HepG2 (cell line): Measurements from ENCODE around the gene GAL3ST1.

Experiments
- CTCF ChIP-seq: sonication (generic); formaldehyde crosslinking; IDR thresholded peaks from 2 replicates; pipeline ENCODE4 v1.5.0; 2020; ENCODE audit warnings: mild to moderate bottlenecking, missing genetic modification reagents, moderate library complexity
- ETV5 ChIP-seq: IDR thresholded peaks from 2 replicates; pipeline ENCODE4 v1.6.1; 2018; ENCODE audit warnings: missing biosample characterization, missing genetic modification reagents, inconsistent platforms, borderline replicate concordance
- GFI1 ChIP-seq: sonication (generic); formaldehyde crosslinking; IDR thresholded peaks from 2 replicates; pipeline ENCODE4 v1.5.0; 2020; ENCODE audit warnings: missing genetic modification reagents, mild to moderate bottlenecking, borderline replicate concordance
- RAD21 ChIP-seq: fragments of 450-650 bp; formaldehyde crosslinking; IDR thresholded peaks from 2 replicates; pipeline ENCODE4 v1.5.0; 2020; ENCODE audit warnings: mild to moderate bottlenecking
- ZBTB21 ChIP-seq: sonication (generic); formaldehyde crosslinking; IDR thresholded peaks from 2 replicates; pipeline ENCODE4 v1.4.0; 2020; ENCODE audit warnings: missing genetic modification reagents
- ZFP1 ChIP-seq: IDR thresholded peaks from 2 replicates; pipeline ENCODE4 v1.6.1; 2016
- ZKSCAN8 ChIP-seq: IDR thresholded peaks from 2 replicates; pipeline ENCODE4 v1.6.1; 2016; ENCODE audit warnings: borderline replicate concordance, missing genetic modification reagents, missing compliant biosample characterization
- ZNF205 ChIP-seq: IDR thresholded peaks from 2 replicates; pipeline ENCODE4 v1.6.1; 2018; ENCODE audit warnings: missing biosample characterization, missing genetic modification reagents
- ZNF253 ChIP-seq: sonication (generic); formaldehyde crosslinking; IDR thresholded peaks from 2 replicates; pipeline ENCODE4 v1.8.0; 2022; ENCODE audit warnings: mild to moderate bottlenecking, missing genetic modification reagents, borderline replicate concordance
- ZNF317 ChIP-seq: sonication (generic); formaldehyde crosslinking; IDR thresholded peaks from 2 replicates; pipeline ENCODE4 v1.5.0; 2020; ENCODE audit warnings: mild to moderate bottlenecking, missing genetic modification reagents
- ZNF775 ChIP-seq: sonication (generic); formaldehyde crosslinking; IDR thresholded peaks from 2 replicates; pipeline ENCODE4 v1.4.0; 2020; ENCODE audit warnings: missing genetic modification reagents, mild to moderate bottlenecking, moderate library complexity, borderline replicate concordance
- ZNF816 ChIP-seq: sonication (generic); formaldehyde crosslinking; IDR thresholded peaks from 2 replicates; pipeline ENCODE4 v1.8.0; 2022; ENCODE audit warnings: missing genetic modification reagents, mild to moderate bottlenecking, borderline replicate concordance
- ZSCAN20 ChIP-seq: sonication (generic); formaldehyde crosslinking; IDR thresholded peaks from 2 replicates; pipeline ENCODE4 v1.4.0; 2020; ENCODE audit warnings: missing genetic modification reagents, mild to moderate bottlenecking, borderline replicate concordance

DNA sequence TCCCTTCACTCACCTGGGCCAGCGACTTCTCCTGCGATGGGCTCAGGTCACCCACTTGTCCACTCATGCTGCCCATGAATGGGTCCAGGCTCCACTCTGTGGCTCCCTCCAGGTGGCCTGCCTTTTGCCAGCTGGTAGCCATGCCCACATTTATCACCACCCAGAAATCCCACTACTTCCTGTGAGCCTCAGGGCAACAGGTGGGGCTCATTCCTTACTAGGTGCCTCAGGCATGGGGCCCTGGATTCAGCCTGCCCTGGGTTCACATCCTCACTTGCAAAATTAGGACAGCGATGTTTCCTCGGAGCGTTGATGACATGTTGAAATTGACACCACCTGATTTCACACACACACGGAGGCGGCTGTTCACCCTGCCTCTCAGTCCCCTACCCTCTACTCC lies 27.8 kb downstream of the GAL3ST1 start, which contains the start of gene SEC14L6:
- no peak for TF ChIP-seq RAD21 (CRISPR knock-in tag)
- no peak for TF ChIP-seq ZKSCAN8 (CRISPR knock-in tag)
- no peak for TF ChIP-seq ZNF205 (CRISPR knock-in tag)
- TF ChIP-seq CTCF (CRISPR knock-in tag) = no peak
- TF ChIP-seq GFI1 (CRISPR knock-in tag) = no peak
- TF ChIP-seq ZNF317 (CRISPR knock-in tag) = no peak
- TF ChIP-seq ZNF253 = no peak
- TF ChIP-seq ZFP1 (CRISPR knock-in tag) = no peak
- TF ChIP-seq ZNF816 (CRISPR knock-in tag) = no peak
- no peak for TF ChIP-seq ZNF775 (CRISPR knock-in tag)
- no peak for TF ChIP-seq ETV5 (CRISPR knock-in tag)
- no peak for TF ChIP-seq ZSCAN20
- TF ChIP-seq ZBTB21 = no peak
